ENCODE data around the gene AEBP2. TPM values are rescaled to one million over a fixed set of nuclear protein-coding genes. Genes with fewer than 3 reads are reported as not detected.
A peak's percentile ranks its signal among the peaks of the same experiment; 100 is the strongest.

AEBP2 gene
- total and polyA plus RNA-seq, 2 experiments from 2014 or later = 12.4 to 22.5 TPM

DNA sequence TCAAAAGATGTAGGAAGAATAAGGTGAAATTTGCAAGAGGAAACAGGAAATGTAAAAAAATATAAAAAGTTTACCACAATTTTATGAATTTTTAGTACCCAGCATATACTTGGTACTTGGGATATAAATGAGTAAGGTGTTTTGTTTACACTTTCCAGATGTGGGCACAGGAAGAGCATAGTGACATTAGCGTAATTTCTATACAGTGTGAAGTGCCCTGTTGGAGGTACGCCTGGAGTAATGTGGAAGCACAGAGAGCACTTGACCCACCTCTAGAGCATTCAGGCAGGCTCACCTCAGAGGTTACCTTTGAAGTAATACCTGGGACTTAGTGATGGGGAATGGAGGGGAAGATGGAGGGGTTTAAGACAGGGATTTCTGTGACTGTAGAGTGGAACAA, 89.5 kb downstream of the AEBP2 start:
- H3K4me3 ChIP-seq = no peak overlapping the region
- no peaks in the 10 kb centered on the region for H4K20me1 ChIP-seq (ENCODE audit: insufficient read depth, poor library complexity, severe bottlenecking)
- no peak for DNase-seq (ENCODE audit: low spot score)
- H2AFZ ChIP-seq = no peak overlapping the region
- peak overlapping the region; percentile 11 for H3K27ac ChIP-seq
- H3K27me3 ChIP-seq = no peaks in the 10 kb centered on the region
- H3K9me3 ChIP-seq (ENCODE audit: low read depth) = no peaks in the 10 kb centered on the region
- H3K36me3 ChIP-seq (replicated peaks; ENCODE audit: insufficient read depth, low read depth) = no peaks in the 10 kb centered on the region
- no peaks in the 10 kb centered on the region for H3K9me2 ChIP-seq (replicated peaks; ENCODE audit: insufficient read depth)
- WGBS (ENCODE audit: low lambda C conversion rate, missing lambda C conversion rate) = 98% methylated on average over 2 of the region's 2 CpGs
- H3K4me2 ChIP-seq = no peak overlapping the region
- H3K4me1 ChIP-seq (ENCODE audit: insufficient read depth) = peaks cover 9% of the 10 kb centered on the region
- H3K79me2 ChIP-seq = no peaks in the 10 kb centered on the region
- TF ChIP-seq, protein P1, sequence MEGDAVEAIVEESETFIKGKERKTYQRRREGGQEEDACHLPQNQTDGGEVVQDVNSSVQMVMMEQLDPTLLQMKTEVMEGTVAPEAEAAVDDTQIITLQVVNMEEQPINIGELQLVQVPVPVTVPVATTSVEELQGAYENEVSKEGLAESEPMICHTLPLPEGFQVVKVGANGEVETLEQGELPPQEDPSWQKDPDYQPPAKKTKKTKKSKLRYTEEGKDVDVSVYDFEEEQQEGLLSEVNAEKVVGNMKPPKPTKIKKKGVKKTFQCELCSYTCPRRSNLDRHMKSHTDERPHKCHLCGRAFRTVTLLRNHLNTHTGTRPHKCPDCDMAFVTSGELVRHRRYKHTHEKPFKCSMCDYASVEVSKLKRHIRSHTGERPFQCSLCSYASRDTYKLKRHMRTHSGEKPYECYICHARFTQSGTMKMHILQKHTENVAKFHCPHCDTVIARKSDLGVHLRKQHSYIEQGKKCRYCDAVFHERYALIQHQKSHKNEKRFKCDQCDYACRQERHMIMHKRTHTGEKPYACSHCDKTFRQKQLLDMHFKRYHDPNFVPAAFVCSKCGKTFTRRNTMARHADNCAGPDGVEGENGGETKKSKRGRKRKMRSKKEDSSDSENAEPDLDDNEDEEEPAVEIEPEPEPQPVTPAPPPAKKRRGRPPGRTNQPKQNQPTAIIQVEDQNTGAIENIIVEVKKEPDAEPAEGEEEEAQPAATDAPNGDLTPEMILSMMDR (IDR thresholded peaks at IDR 0.05; ENCODE audit: poor library complexity) = no peak
- TF ChIP-seq EZH2 (IDR thresholded peaks at IDR 0.05; ENCODE audit: borderline replicate concordance) = no peak

DNA sequence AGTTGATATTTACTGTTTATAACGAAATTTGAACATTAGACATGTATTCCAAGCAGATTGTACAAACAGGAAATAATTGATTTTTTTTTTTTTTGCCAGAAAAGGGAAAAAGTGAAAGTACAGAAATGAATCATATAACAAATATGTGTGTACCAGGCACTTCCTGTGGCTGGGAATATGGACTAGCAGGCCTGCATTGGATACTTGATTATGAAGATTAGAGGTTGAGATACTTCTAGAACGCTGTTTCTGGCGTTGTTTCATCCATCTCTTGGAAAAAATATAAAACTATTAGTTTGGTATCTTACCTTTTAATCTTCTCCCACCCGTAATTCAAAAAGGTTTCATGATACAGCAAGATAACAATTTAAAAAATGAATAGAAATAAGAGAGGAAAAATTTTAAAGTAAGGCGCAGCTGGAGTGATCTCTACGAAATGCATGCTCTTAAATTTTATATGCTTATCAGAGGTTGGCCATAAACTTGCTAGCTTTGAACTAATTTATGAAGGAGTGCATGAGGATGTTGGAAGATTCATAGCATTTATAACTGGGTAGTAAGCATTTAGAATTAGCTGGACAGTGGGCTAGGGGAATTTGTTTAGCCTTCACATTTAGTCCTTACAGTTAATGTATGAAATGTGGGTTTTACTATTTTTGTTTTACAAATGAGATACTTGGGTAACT, 90.8 kb downstream of the AEBP2 start:
- Histone ChIP-seq H3K27ac (peak overlapping the region; percentile 22), H3K79me2 (no peaks in the 10 kb centered on the region), H3K36me3 (replicated peaks; ENCODE audit: insufficient read depth, low read depth) (no peaks in the 10 kb centered on the region), H3K9me2 (replicated peaks; ENCODE audit: insufficient read depth) (no peaks in the 10 kb centered on the region), H3K9me3 (ENCODE audit: low read depth) (no peaks in the 10 kb centered on the region), H4K20me1 (ENCODE audit: insufficient read depth, poor library complexity, severe bottlenecking) (no peaks in the 10 kb centered on the region), H3K4me3 (no peak overlapping the region), H3K27me3 (no peaks in the 10 kb centered on the region), H3K4me2 (no peak overlapping the region), H2AFZ (no peak overlapping the region), H3K4me1 (ENCODE audit: insufficient read depth) (peaks cover 9% of the 10 kb centered on the region)
- DNase-seq (ENCODE audit: low spot score) = no peak
- 72% methylated on average over 6 of the region's 6 CpGs for WGBS (ENCODE audit: low lambda C conversion rate, missing lambda C conversion rate)
- no peak for TF ChIP-seq EZH2 (IDR thresholded peaks at IDR 0.05; ENCODE audit: borderline replicate concordance)

DNA sequence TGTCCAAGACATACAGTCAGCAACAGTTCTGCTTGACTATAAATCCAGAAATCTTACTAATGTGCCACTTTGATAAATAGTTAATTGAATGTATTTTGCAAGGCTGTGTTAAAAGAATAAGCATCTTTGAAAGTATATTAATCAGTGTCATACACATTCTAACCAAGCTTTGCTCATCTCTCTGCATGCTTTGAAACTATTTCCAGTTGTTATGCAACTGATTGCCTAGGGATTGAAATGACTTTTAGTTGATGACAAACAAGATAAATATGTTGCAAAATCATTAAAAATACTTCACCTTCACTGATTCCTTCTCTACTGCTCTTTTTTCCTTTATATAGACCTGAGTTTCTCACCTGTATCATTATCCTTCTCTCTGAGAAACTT, 91.3 kb downstream of the AEBP2 start:
- Histone ChIP-seq H3K27ac (peak overlapping the region; percentile 22), H4K20me1 (ENCODE audit: insufficient read depth, poor library complexity, severe bottlenecking) (no peaks in the 10 kb centered on the region), H2AFZ (no peak overlapping the region), H3K36me3 (replicated peaks; ENCODE audit: insufficient read depth, low read depth) (no peaks in the 10 kb centered on the region), H3K27me3 (no peaks in the 10 kb centered on the region), H3K9me3 (ENCODE audit: low read depth) (no peaks in the 10 kb centered on the region), H3K4me3 (no peak overlapping the region), H3K79me2 (no peaks in the 10 kb centered on the region), H3K9me2 (replicated peaks; ENCODE audit: insufficient read depth) (no peaks in the 10 kb centered on the region), H3K4me1 (ENCODE audit: insufficient read depth) (peaks cover 9% of the 10 kb centered on the region), H3K4me2 (no peak overlapping the region)
- DNase-seq (ENCODE audit: low spot score) = no peak
- TF ChIP-seq, protein P1 (IDR thresholded peaks at IDR 0.05; ENCODE audit: poor library complexity) = no peak
- TF ChIP-seq EZH2phosphoT487 (IDR thresholded peaks at IDR 0.05; ENCODE audit: low read depth, severe bottlenecking, unreplicated experiment) (no peak), EZH2 (IDR thresholded peaks at IDR 0.05; ENCODE audit: borderline replicate concordance) (no peak)

DNA sequence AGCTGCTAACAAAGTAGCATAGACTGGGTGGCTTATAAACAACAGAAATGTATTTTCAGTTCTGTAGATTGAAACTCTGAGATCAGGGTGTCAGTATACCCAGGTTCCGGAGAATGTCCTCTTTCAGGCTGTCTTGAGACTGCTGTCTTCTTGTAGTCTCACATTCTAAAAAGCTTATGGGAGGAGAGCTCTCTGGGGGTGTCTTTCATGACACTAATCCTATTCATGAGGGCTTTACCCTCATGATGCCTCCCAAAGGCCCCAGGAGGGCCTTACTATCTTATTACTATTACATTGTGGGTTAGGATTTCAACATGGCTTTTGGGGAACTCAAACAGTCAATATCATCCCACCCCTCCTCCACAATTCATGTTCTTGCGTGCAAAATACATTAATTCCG, 94.3 kb downstream of the AEBP2 start:
- no peaks in the 10 kb centered on the region for H3K79me2 ChIP-seq
- peaks cover 9% of the 10 kb centered on the region for H3K4me1 ChIP-seq (ENCODE audit: insufficient read depth)
- no peak overlapping the region for H3K27ac ChIP-seq
- TF ChIP-seq EZH2phosphoT487 (IDR thresholded peaks at IDR 0.05; ENCODE audit: low read depth, severe bottlenecking, unreplicated experiment) = no peak
- TF ChIP-seq, protein P1 (IDR thresholded peaks at IDR 0.05; ENCODE audit: poor library complexity) = no peak
- no peak for TF ChIP-seq EZH2 (IDR thresholded peaks at IDR 0.05; ENCODE audit: borderline replicate concordance)
- no peaks in the 10 kb centered on the region for H3K27me3 ChIP-seq
- no peak overlapping the region for H3K4me2 ChIP-seq
- no peak for DNase-seq (ENCODE audit: low spot score)
- H3K36me3 ChIP-seq (replicated peaks; ENCODE audit: insufficient read depth, low read depth) = no peaks in the 10 kb centered on the region
- H4K20me1 ChIP-seq (ENCODE audit: insufficient read depth, poor library complexity, severe bottlenecking) = no peaks in the 10 kb centered on the region
- WGBS (ENCODE audit: low lambda C conversion rate, missing lambda C conversion rate) = 100% methylated on average over 3 of the region's 3 CpGs
- H3K4me3 ChIP-seq = no peak overlapping the region
- no peaks in the 10 kb centered on the region for H3K9me3 ChIP-seq (ENCODE audit: low read depth)
- H3K9me2 ChIP-seq (replicated peaks; ENCODE audit: insufficient read depth) = no peaks in the 10 kb centered on the region
- H2AFZ ChIP-seq = no peak overlapping the region
